G401 (cell line): ENCODE data around the gene C1orf52. TPM values are rescaled to one million over a fixed set of nuclear protein-coding genes. Genes with fewer than 3 reads are reported as not detected.
"Not testable (repeated sequence)": the region's sequence is repeated elsewhere in the genome, so short reads cannot be mapped to it uniquely, and the experiment has no call there.

Source experiments
- DNase-seq: peaks from one replicate; pipeline ENCODE4 v3.0.0-alpha.2; 2015; ENCODE audit warnings: low spot score
- in situ Hi-C: cut with HindIII; loops from 2 replicates; pipeline ENCODE4 v1.10.0; 2016; ENCODE audit warnings: low sequenced_read_pairs, mixed read lengths
- total RNA-seq: library from RNA; depleted of rRNA; stranded (reverse); fragments of >200 nt; shearing (Covaris generic); gene quantifications from 2 replicates; pipeline ENCODE4 v1.2.3, GENCODE V29; 2014

Gene C1orf52
- total RNA-seq, 1 experiment from 2014 or later = 23.2 TPM

GRCh38 chr1:85280636-85281035, 21.2 kb upstream of the C1orf52 start:
- in situ Hi-C loops = no loop called here
- no peak for DNase-seq

- in situ Hi-C loops = no loop called here
Measured at GRCh38 chr1:85279458-85280080, 20.1 kb upstream of the C1orf52 start.

GRCh38 chr1:85278853-85279314, 19.4 kb upstream of the C1orf52 start:
- in situ Hi-C loops = no loop called here

More at GRCh38 chr1:85279458-85280080, 20.1 kb upstream of the C1orf52 start:
- no peak for DNase-seq

GRCh38 chr1:85277802-85278201, 18.3 kb upstream of the C1orf52 start:
- DNase-seq = no peak
- in situ Hi-C loops = no loop called here

More at GRCh38 chr1:85278853-85279314, 19.4 kb upstream of the C1orf52 start:
- no peak for DNase-seq

GRCh38 chr1:85276978-85277639, 17.6 kb upstream of the C1orf52 start:
- in situ Hi-C loops = no loop called here
- no peak for DNase-seq

- in situ Hi-C loops = no loop called here
- DNase-seq = peak; percentile 98
Measured at GRCh38 chr1:85276215-85276977, 16.9 kb upstream of the C1orf52 start, which contains the start of gene BCL10. Gene BCL10, minus strand, starts transcription at chr1:85276632. Its CDS starts 280 bp downstream, at chr1:85276352.

GRCh38 chr1:85275701-85276214, 16.3 kb upstream of the C1orf52 start:
- no peak for DNase-seq
- in situ Hi-C loops = no loop called here

GRCh38 chr1:85274969-85275453, 15.5 kb upstream of the C1orf52 start:
- DNase-seq = no peak

GRCh38 chr1:85273397-85273796, 13.9 kb upstream of the C1orf52 start:
- DNase-seq = no peak
- in situ Hi-C loops = no loop called here

More at GRCh38 chr1:85274969-85275453, 15.5 kb upstream of the C1orf52 start:
- in situ Hi-C loops = no loop called here

GRCh38 chr1:85268801-85269585, 9.5 kb upstream of the C1orf52 start:
- DNase-seq = no peak
- in situ Hi-C loops = no loop called here

- DNase-seq = no peak
- in situ Hi-C loops = no loop called here
Measured at GRCh38 chr1:85267313-85267712, 7.9 kb upstream of the C1orf52 start.

GRCh38 chr1:85264150-85264549, 4.7 kb upstream of the C1orf52 start:
- in situ Hi-C loops = no loop called here

GRCh38 chr1:85262985-85263384, 3.5 kb upstream of the C1orf52 start:
- no peak for DNase-seq
- in situ Hi-C loops = no loop called here

More at GRCh38 chr1:85264150-85264549, 4.7 kb upstream of the C1orf52 start:
- DNase-seq = no peak

GRCh38 chr1:85259912-85260274, 431 bp upstream of the C1orf52 start:
- DNase-seq = no peak
- in situ Hi-C loops = no loop called here

- no peak for DNase-seq
- in situ Hi-C loops = no loop called here
Measured at GRCh38 chr1:85258536-85259117, 835 bp downstream of the C1orf52 start.

GRCh38 chr1:85249042-85249441, 10.4 kb downstream of the C1orf52 start:
- in situ Hi-C loops, DNase-seq: not testable (repeated sequence)

GRCh38 chr1:85245891-85246290, 13.6 kb downstream of the C1orf52 start:
- DNase-seq = no peak

GRCh38 chr1:85245456-85245855, 14.0 kb downstream of the C1orf52 start:
- no peak for DNase-seq
- in situ Hi-C loops = no loop called here

More at GRCh38 chr1:85245891-85246290, 13.6 kb downstream of the C1orf52 start:
- in situ Hi-C loops = no loop called here
